ENCODE data around the gene ATP13A5.

The ATP13A5 gene

GRCh38 chr3:193253986-193254660 lies 124.4 kb downstream of the ATP13A5 start:
- DNase-seq (ENCODE audit: low read depth): no peak

GRCh38 chr3:193250492-193250891 lies 128.1 kb downstream of the ATP13A5 start:
- no peak for DNase-seq (ENCODE audit: low read depth)

- DNase-seq (ENCODE audit: low read depth): no peak
These were observed 129.6 kb downstream of the ATP13A5 start for GRCh38 chr3:193248848-193249468.

GRCh38 chr3:193243571-193243970 lies 135.0 kb downstream of the ATP13A5 start:
- no peak for DNase-seq (ENCODE audit: low read depth)

- DNase-seq (ENCODE audit: low read depth): no peak
These were observed 136.8 kb downstream of the ATP13A5 start for GRCh38 chr3:193241716-193242115.

GRCh38 chr3:193240850-193241706 lies 137.5 kb downstream of the ATP13A5 start, which contains the start of gene PLAAT1:
TSS of gene PLAAT1 (plus strand) at chr3:193241222. CDS start at chr3:193255651, 14,429 bp downstream.
- DNase-seq (ENCODE audit: low read depth): no peak

GRCh38 chr3:193240436-193240849 lies 138.1 kb downstream of the ATP13A5 start:
- no peak for DNase-seq (ENCODE audit: low read depth)

GRCh38 chr3:193237030-193237429 lies 141.5 kb downstream of the ATP13A5 start:
- no peak for DNase-seq (ENCODE audit: low read depth)

- no peak for DNase-seq (ENCODE audit: low read depth)
These were observed 142.0 kb downstream of the ATP13A5 start for GRCh38 chr3:193236599-193236998.

GRCh38 chr3:193231201-193231600 lies 147.4 kb downstream of the ATP13A5 start:
- DNase-seq (ENCODE audit: low read depth): no peak

- DNase-seq (ENCODE audit: low read depth): no peak
These were observed 147.9 kb downstream of the ATP13A5 start for GRCh38 chr3:193230610-193231009.

GRCh38 chr3:193229851-193230420 lies 148.6 kb downstream of the ATP13A5 start:
- no peak for DNase-seq (ENCODE audit: low read depth)

GRCh38 chr3:193228206-193228605 lies 150.3 kb downstream of the ATP13A5 start:
- no peak for DNase-seq (ENCODE audit: low read depth)

- DNase-seq (ENCODE audit: low read depth): no peak
These were observed 153.0 kb downstream of the ATP13A5 start for GRCh38 chr3:193225302-193226125.

Measured in T-helper 22 cell (primary cell).